GM19455 (cell line): ENCODE data around the gene QRFP.

ENCODE experiments used
- ATAC-seq: cut with Tn5 transposase; IDR thresholded peaks from one replicate; pipeline ENCODE4 v1.9.1; 2021; ENCODE audit not compliant: unreplicated experiment

The QRFP gene

DNA sequence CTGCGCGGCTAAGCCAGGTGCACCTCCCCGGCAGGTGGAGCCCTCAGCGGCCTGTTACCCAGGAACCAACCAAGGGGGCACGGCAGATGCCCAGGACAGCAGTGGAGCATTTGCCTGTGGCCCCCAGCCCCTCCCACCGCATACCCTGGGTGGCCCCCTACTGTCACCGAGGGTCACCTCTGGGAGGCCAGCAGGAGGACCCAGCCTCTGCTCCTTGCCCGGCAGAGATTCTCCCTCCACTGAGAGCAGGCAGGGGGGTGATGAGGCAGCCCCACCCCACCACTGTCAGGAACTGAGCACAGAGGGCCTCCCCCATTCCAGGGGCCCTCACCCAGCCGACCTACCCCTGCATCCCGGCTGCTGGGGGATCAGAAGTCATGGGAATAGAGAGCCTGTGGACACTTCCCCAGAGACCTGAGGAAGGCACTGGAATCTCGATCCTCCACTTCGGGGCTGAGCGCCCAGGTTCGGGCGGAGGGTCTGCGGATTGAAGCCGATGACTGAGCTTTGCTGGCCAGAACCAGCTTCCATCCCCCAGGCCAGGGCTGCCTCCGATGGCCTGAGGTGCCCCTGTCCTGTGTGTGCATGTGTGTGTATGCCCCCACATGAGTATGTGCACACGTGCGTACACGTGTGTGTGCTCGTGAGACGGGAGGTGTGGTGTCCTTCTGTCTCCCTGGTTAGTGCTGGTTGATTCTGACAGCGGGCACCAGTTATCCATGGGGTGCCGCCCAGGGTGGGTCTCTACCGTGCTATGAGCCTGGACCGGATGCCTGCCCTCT lies at the start of gene QRFP:
Gene QRFP, minus strand, starts transcription at position 580 of the 782 bp plus-strand sequence. CDS start 2,974 bp downstream, outside the sequence.
- ATAC-seq = no peak

GRCh38 chr9:130945173-130945572 lies 48.6 kb upstream of the QRFP start:
- ATAC-seq = no peak

DNA sequence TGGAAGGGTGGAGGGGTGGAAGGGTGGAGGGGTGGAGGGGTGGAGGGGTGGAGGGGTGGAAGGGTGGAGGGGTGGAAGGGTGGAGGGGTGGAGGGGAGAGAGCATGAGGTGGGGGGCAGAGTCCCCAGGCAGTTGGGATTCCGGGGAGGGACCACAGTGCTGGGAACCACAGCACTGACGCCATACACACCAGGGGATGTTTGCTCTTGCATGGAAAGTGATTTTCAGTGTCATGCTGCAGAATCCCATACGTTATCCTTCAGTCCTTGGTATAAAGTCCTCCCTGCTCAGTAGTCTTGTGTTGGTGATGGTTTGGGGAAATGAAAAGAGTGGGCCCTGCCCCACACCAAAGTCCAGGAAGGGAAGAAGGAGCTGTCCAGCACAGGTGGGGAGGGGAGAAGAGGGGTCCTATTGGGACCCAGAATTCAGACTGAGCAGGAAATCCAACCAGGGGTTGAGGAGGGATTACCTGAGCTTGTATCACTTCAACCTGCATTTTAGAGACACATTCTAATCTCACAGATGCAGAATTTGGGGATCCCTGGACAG lies 48.0 kb upstream of the QRFP start:
- no peak for ATAC-seq

GRCh38 chr9:130943777-130944176 lies 47.2 kb upstream of the QRFP start:
- ATAC-seq = no peak

- no peak for ATAC-seq
Observed at GRCh38 chr9:130943221-130943620, 46.6 kb upstream of the QRFP start.

GRCh38 chr9:130942679-130943078 lies 46.1 kb upstream of the QRFP start:
- no peak for ATAC-seq

DNA sequence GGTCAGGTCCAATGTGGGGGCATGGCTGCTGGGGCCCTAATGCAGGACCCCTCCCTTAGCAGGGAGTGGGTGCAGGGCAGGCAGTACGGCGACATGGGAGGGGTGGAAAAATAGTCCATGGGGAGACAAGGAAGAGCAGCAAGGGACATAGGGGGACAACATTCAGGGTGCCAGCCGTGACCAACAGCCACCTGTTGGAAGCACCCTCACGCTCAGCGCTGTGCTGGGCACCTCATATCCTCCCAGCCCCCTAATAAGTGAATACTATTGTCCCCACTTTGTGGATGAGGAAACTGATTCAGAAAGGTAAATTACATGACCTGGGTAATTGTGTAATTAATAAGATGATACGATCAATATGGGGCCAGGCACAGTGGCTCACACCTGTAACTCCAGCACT lies 45.5 kb upstream of the QRFP start:
- no peak for ATAC-seq

DNA sequence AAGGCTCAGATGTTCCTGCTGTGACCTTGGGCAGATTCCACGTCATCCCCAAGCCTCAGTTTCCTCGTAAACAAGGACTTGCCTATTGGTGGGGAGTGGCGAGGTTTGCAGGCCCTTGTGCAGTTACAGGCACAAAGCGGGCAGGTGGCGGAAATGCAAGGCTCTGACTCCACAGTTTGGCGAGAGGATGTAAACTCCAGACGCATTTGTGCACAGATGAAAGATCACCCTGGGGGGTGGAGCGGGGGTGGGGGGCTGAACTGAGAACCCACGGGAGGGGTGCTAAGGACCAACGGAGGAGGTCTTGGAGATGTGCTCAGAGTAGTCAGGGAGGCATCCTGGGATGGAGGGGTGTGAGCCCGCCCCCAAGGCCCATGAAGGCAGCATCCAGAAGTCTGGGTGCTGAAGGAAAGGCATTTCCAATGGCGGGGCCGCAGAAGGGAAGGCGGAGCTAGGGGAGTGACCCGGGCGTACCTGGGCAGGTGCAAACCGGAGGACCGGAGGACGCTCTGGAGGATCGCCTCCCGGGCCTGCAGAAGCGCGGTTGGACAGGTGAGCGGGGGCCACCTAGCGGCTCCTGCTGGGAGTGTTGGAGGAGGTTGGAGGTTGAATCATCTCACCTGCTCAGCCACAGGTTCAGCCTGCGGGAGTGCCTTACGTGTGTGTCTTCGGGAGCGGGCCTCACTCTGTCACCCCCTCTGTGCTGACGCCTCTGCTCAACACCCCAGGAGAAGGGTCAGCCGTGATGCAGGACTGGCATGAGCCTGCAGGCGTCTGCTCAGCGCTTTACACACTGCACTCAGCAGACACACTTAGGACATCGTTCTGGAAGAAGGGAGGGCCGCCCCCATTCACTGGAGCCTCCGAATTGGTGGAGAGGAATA lies 44.3 kb upstream of the QRFP start:
- no peak for ATAC-seq

DNA sequence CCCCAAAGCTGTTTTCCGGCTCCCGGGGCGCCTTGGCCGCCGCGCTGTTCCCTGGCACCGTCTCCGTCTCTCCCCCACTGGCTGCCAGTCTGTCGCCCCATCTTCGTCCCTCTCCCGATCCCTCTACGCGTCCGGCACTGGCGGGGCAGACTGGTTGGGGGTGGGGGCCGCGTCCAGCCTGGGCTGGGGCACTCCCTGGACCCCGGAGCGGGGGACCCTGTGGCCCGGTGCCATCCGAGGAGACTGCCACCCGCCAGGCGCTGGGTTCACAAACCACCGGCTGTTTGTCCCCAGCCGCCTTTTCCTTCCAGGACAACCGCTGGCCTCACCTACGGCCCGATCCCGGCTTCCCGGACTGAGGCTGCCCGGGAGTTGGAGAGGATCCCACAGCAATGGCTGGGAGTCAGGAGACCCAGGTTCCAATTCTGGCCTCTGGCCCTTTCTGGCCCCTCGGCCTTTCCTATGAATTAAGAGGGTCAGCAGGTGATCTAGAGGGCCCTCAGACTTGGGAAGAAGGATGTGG lies 43.5 kb upstream of the QRFP start:
- no peak for ATAC-seq

- ATAC-seq = no peak
Observed at GRCh38 chr9:130939405-130940026, 42.9 kb upstream of the QRFP start.

DNA sequence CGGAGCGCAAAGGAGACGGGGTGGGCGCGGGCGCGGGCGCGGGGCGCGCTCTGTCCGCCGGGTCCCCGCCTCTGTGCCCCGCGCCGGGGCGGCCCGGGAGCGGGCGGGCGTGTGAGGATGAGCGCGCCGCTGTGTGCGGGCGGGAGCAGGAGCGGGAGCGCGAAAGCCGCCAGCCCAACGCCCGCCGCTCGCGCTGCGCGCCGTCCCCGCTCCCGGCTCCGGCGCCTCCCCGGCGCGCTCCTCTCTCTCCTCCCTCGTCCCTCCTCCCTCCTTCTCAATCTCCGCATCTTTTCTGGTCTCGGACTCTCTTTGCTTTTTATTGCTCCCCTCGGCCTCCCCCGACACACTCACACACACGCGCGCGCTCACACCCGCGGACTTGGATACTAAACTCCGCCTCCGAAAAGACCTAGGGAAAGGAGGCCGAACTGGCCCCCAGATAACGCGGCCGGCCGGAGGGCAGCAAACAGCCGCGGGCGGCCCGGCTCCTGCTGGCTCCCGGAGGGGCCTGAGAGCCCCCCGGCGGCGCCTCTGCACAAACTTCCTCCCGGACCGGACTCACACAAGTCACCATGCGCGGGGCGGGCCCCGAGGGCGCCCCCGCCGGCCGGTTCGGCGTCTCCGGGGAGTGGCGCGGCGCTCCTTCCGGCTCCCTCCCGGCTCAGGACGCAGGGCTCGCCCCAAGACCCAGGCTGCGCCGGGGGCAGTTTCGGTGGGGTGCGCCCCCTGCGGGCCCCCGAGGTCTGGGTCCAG lies 42.2 kb upstream of the QRFP start, which contains the start of gene FIBCD1:
Gene FIBCD1, minus strand, starts transcription at position 596 of the 753 bp plus-strand sequence. CDS start 640 bp downstream, outside the sequence.
- no peak for ATAC-seq

- ATAC-seq = no peak
Observed at GRCh38 chr9:130938184-130938651, 41.6 kb upstream of the QRFP start.

DNA sequence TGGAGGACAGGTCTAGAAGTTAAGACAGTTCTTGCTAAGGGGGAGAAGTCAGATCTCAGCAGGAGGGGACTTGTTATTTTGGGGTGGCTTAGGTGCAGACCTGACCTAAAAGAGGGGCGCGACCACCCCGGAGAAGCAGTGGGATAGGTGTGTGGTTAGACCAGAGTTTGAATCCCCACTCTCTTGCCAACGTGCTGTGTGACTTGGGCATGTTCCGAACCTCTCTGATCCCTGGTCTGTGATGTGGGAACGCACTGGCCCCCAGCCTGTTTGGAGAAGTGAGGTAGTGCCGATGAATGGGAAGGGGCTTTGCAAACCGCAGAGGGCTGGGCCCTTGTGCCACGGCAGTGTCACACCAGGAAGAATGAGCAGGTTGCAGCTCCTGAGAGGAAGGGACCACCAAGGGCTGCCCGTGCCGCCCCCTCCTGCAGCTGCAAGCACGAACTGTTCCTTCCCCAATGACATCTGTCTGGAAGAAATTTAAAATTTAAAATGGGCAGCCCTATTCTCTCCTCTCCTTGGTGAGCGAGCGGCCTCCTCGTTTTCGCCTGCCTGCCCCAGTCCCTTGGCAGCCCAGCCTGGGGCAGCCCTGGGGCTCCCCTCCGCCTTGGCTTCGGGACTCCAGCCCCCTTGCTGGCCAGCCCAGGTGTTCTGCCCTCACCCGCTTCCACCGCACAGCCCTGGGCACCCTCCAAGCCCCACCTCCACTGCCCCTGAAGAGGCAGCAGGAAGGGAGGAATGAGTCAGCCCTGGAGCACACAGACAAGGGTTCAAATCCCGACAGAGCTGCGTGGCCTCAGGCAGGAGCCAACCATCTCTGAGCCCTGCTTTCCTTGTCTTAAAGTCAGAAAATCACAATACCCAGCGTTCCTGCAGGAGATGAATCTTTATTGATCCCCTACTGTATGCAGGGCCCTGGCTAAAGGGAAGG lies 40.8 kb upstream of the QRFP start:
- ATAC-seq = no peak

DNA sequence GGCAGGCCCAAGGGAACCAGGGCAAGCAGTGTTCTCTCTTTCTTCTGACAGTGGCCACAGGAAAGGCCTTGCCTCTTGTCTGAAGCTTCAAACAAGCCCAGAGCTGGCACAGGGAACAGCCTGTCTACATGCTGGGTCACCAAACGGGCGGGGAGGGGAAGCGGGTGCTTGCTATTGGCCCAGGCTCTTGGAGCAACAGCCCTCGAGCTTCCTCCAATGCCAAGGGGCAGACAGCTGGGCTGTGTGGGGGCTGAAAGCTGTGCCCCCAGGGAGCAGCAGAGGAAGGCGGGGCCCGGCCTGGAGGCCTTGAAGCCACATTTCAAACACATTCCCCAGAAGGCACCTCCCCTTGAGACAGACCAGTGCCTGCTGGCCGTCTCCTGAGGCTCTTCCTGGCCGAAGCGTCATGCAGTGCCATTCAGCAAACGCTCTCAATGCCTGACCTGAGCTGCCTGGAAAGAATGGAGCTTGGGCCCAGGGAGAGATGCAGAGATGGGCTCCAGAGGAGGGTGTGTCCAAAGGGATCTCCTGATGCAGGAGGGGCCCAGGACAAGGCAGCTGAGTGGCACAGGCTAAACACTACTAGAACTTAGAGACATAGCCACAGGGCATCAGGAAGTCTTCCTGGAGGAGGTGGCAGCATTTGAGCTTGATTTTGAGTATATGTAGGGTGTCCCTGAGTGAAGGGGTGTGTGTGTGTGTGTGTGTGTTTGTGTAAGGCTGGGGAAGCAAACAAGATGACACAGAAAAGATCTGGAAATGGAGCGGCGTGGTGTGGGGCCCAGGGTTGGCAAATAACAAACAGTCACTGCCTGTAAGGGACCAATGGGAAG lies 39.9 kb upstream of the QRFP start:
- ATAC-seq = no peak

GRCh38 chr9:130935648-130936271 lies 39.1 kb upstream of the QRFP start:
- no peak for ATAC-seq

- no peak for ATAC-seq
Observed at GRCh38 chr9:130934702-130935647, 38.4 kb upstream of the QRFP start.

DNA sequence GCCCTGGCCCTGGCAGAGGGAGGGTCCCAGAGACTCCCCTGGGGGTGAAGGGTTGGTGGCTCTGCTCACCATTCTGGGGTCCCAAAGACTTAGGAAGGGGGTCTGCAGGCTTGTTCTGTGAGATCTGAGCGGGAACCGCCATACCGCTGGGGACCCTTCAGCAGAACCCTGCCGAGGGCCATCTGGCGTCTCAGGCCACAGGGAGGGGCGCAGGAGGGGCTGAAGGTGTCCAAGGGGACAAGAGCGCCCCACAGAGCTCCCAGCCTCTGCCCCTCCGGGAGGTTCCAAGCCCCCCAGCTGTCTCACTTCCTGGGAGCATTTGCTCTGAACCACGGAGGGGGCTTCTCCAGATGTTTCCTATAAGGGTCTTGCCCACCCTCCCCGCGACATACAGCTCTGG lies 37.6 kb upstream of the QRFP start:
- ATAC-seq = no peak
